Measurements from ENCODE around the gene TBX4. TPM values are rescaled to one million over a fixed set of nuclear protein-coding genes. Genes with fewer than 3 reads are reported as not detected.

The TBX4 gene
- total and polyA plus RNA-seq, 2 donors from 2014 or later: not detected

DNA sequence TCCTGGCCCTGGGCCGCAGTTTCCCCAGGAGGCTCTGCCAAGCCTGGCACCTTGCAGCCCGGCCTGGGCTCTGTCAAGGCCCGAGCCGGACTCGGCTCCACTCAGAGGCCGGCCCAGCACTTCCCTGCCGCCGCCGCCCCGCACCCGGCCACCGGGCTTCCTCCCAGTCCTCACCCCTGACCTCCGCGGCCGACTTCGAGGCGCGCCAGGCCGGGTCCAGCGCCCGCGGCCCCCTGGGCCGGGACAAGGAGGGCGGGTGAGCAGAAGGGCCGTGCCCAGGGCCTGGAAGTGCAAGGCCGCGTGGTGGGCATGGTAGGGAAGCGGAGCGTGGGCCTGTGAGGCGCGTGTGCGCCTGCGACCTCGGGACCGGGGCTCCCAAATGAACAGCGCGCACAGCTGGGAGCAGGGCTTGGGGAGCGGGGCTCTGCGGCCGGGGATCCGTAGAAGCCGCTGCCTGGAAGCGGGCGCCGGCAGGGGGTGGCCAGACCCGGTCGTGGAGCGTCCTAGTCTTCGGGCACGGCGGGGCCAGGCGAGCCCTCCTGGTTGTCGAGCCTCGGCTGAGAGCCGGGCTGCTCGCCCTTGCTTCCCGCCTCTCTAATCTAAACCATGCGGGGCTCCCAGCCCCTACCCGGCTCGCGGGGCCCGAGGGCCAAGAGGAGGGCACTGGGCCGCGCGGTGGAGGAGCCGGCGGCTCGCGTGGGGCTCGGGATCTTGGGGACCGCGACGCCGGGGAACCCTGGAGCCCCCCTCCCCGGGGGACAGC lies 503 bp upstream of the TBX4 start:
- TF ChIP-seq, protein P1, sequence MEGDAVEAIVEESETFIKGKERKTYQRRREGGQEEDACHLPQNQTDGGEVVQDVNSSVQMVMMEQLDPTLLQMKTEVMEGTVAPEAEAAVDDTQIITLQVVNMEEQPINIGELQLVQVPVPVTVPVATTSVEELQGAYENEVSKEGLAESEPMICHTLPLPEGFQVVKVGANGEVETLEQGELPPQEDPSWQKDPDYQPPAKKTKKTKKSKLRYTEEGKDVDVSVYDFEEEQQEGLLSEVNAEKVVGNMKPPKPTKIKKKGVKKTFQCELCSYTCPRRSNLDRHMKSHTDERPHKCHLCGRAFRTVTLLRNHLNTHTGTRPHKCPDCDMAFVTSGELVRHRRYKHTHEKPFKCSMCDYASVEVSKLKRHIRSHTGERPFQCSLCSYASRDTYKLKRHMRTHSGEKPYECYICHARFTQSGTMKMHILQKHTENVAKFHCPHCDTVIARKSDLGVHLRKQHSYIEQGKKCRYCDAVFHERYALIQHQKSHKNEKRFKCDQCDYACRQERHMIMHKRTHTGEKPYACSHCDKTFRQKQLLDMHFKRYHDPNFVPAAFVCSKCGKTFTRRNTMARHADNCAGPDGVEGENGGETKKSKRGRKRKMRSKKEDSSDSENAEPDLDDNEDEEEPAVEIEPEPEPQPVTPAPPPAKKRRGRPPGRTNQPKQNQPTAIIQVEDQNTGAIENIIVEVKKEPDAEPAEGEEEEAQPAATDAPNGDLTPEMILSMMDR (IDR thresholded peaks at IDR 0.05; ENCODE audit: borderline replicate concordance, extremely low read depth, insufficient read depth): no peak
- H3K36me3 ChIP-seq (ENCODE audit: control insufficient read depth in 2 of 3, insufficient read depth in 3 of 3, low read length in 3 of 3): no peaks in the 10 kb centered on the region
- no peak overlapping the region for H3K27ac ChIP-seq (ENCODE audit: low read depth in 2 of 2, low read length in 2 of 2)
- peaks cover 39% of the 10 kb centered on the region for H3K27me3 ChIP-seq (ENCODE audit: control insufficient read depth, insufficient read depth, low read length)
- H3K9ac ChIP-seq (ENCODE audit: low read length in 3 of 3): no peak overlapping the region
- intact Hi-C loops (cut with DNase I): no loop called here
- no peak overlapping the region for H3K4me3 ChIP-seq (ENCODE audit: low read length in 3 of 3)
- no peaks in the 10 kb centered on the region for H3K9me3 ChIP-seq (ENCODE audit: control insufficient read depth in 2 of 3, insufficient read depth in 1 of 3, low read length in 3 of 3)
- peak in 3 of 5 donors; percentile 33 to 56 (median 43) for DNase-seq
- no peaks in the 10 kb centered on the region for H3K4me1 ChIP-seq (ENCODE audit: control insufficient read depth in 2 of 3, insufficient read depth in 2 of 3, low read depth in 1 of 3, low read length in 3 of 3)
- FAIRE-seq: no peak

DNA sequence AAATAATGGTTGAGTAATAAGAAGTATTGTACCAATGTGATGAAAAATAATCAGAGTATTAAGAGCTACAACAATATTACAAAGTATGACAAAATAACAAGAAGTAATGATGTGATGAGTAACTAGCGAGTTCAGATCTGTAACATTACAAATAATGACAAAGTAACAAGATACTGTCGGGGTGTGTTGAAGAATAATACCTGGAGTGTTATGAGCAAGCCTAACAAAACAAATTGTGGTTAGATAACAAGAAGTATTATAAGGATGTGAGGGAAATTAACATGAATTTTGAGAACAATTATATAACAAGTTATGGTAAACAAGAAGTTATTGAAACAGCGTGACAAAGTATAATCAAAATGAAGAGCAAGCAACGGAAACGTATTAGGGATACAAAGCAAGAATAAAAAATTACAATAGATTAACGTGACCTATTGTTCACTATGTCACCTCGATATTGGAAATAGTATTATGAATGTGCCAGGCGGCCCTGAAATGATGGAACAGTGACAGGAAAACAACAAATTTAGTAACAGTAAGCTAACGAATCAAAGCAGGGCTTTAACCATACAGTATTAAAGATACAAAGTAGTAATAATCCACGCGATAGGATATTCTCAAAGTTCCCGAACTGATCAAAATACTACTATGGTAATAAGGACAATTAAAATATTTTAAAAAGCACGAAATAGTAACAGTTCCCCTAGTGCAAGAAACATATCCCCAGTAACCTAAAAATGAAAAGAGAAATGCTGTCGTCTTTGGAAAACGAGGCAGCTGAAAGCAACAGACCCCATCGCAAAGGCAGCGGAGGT lies 1.6 kb downstream of the TBX4 start:
- H3K4me1 ChIP-seq (ENCODE audit: control insufficient read depth in 2 of 3, insufficient read depth in 2 of 3, low read depth in 1 of 3, low read length in 3 of 3): no peaks in the 10 kb centered on the region
- no peak overlapping the region for H3K4me3 ChIP-seq (ENCODE audit: low read length in 3 of 3)

DNA sequence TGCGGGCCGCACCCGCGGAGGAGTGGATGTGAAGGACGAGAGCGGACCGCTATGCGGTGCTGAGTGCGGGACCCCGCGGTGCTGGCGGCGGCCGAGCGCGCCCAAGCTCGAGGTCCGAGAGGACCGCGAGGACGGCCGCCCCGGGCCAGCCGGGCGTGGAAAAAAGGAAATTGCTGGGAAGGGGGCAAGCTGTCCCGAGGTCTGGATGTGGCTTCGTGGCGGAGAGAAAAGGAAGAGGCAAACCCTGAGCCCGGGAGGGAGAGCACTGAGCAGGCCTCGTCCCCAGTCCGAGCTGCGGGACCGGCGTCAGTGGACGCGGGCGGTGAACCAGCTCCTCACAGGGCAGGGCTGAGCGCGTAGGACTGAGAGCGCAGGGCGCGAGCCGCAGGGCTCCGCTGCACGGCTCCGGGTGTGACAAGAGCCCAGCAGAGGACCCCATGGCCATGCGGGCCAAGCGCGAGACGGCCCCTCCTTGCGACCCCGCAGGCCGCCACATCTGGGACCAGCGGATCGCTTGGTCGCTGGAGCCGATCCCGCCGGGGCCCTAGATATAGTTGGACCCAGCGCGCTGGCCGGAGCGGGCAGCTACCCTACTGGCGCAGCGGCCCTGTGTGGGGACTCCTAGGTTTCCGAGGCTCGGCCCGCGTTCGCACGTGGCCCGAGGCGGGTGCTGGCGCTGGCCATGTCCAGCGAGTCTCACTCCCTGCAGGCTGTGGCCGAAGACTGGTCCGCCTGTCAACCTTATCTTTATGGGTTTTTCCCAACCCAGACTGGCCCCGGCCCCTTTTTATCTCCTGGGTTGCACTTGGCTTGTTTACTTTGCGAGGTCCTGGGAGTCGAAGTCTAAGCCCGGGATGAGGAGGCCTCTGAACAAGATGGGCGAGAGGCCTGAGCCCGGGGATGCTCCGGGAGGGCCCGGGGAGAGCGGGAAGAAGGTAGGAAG lies 2.4 kb downstream of the TBX4 start:
- Histone ChIP-seq H3K9ac (ENCODE audit: low read length in 3 of 3) (no peak overlapping the region), H3K4me3 (ENCODE audit: low read length in 3 of 3) (no peak overlapping the region), H3K4me1 (ENCODE audit: control insufficient read depth in 2 of 3, insufficient read depth in 2 of 3, low read depth in 1 of 3, low read length in 3 of 3) (no peaks in the 10 kb centered on the region), H3K27ac (ENCODE audit: low read depth in 2 of 2, low read length in 2 of 2) (no peak overlapping the region), H3K36me3 (ENCODE audit: control insufficient read depth in 2 of 3, insufficient read depth in 3 of 3, low read length in 3 of 3) (no peaks in the 10 kb centered on the region), H3K27me3 (ENCODE audit: control insufficient read depth, insufficient read depth, low read length) (peaks cover 65% of the 10 kb centered on the region), H3K9me3 (ENCODE audit: control insufficient read depth in 2 of 3, insufficient read depth in 1 of 3, low read length in 3 of 3) (no peaks in the 10 kb centered on the region)
- DNase-seq (peak in 3 of 5 donors; percentile 38 to 61 (median 45)), FAIRE-seq (no peak)
- TF ChIP-seq, protein P1 (IDR thresholded peaks at IDR 0.05; ENCODE audit: borderline replicate concordance, extremely low read depth, insufficient read depth): no peak
- intact Hi-C loops (cut with DNase I): no loop called here

More for the DNA sequence above, 1.6 kb downstream of the TBX4 start:
- FAIRE-seq (no peak), DNase-seq (peak in 2 of 5 donors; percentile 33 to 62)
- Histone ChIP-seq H3K36me3 (ENCODE audit: control insufficient read depth in 2 of 3, insufficient read depth in 3 of 3, low read length in 3 of 3) (no peaks in the 10 kb centered on the region), H3K9me3 (ENCODE audit: control insufficient read depth in 2 of 3, insufficient read depth in 1 of 3, low read length in 3 of 3) (no peaks in the 10 kb centered on the region), H3K27ac (ENCODE audit: low read depth in 2 of 2, low read length in 2 of 2) (no peak overlapping the region), H3K27me3 (ENCODE audit: control insufficient read depth, insufficient read depth, low read length) (peaks cover 57% of the 10 kb centered on the region), H3K9ac (ENCODE audit: low read length in 3 of 3) (no peak overlapping the region)
- intact Hi-C loops (cut with DNase I): no loop called here
- TF ChIP-seq, protein P1 (IDR thresholded peaks at IDR 0.05; ENCODE audit: borderline replicate concordance, extremely low read depth, insufficient read depth): no peak
